Testis (tissue), 3 donors: Measurements from ENCODE around the gene EEFSEC. TPM values are rescaled to one million over a fixed set of nuclear protein-coding genes. Genes with fewer than 3 reads are reported as not detected.

ENCODE experiments used
- DNase-seq: peaks from one replicate; pipeline ENCODE4 v3.0.0-alpha.2; 2019
- H3K27ac ChIP-seq, 2 donors: fragments of 200-600 bp; sonication (generic); one replicate each; pipeline ENCODE4 v1.5.1; 2019
- H3K27me3 ChIP-seq: fragments of 200-600 bp; sonication (generic); one replicate; pipeline ENCODE4 v1.5.1; 2019
- H3K36me3 ChIP-seq: fragments of 200-600 bp; sonication (generic); one replicate; pipeline ENCODE4 v1.5.1; 2017; ENCODE audit warnings: low read depth; ENCODE audit errors: missing control alignments
- H3K4me1 ChIP-seq: fragments of 200-600 bp; sonication (generic); one replicate; pipeline ENCODE4 v1.5.1; 2019
- H3K4me3 ChIP-seq, 2 donors: fragments of 200-600 bp; sonication (generic); one replicate each; pipeline ENCODE4 v1.5.1; 2017 to 2019
- H3K9me3 ChIP-seq: fragments of 200-600 bp; sonication (generic); one replicate; pipeline ENCODE4 v1.5.1; 2017
- CTCF ChIP-seq, 3 experiments: fragments of 450-650 bp in 2 of 3; fragments of 200-600 bp in 1 of 3; sonication (generic) in 1 of 3; IDR thresholded peaks; one replicate each; pipeline ENCODE4 v1.5.1; 2016 to 2019; ENCODE audit warnings: antibody characterized with exemption in 3 of 3, mild to moderate bottlenecking in 2 of 3, moderate library complexity in 1 of 3
- POLR2A ChIP-seq: fragments of 450-650 bp; IDR thresholded peaks from one replicate; pipeline ENCODE4 v1.6.1; 2017; ENCODE audit warnings: antibody characterized with exemption, mild to moderate bottlenecking, moderate library complexity
- WGBS, 2 donors: methylation state at CpG; one replicate each; pipeline ENCODE4 v1.1.5; 2018; 5-methylcytosine and 5-hydroxymethylcytosine counted together
- intact Hi-C: fragments of 100-400 bp; cut with DNase I; formaldehyde crosslinking; loops from one replicate; pipeline ENCODE4 v1.15.1; 2023; ENCODE audit warnings: low total_unique reads
- polyA plus RNA-seq: library from polyadenylated mRNA; stranded (reverse); fragments of 350-450 nt; fragmentation: Illumina TruSeq; extraction: RNeasy Lipid Tissue Mini Kit (QIAGEN cat#74804); gene quantifications from one replicate; pipeline ENCODE4 v1.2.3, GENCODE V29; 2014; ENCODE audit warnings: low read depth, low replicate concordance; ENCODE audit not compliant: insufficient read depth
- total RNA-seq, 2 donors: library from RNA; depleted of rRNA; stranded (reverse); fragments of >200 nt; gene quantifications; one replicate each; pipeline ENCODE4 v1.2.3, GENCODE V29; 2016

Gene EEFSEC
- total and polyA plus RNA-seq, 3 donors from 2014 or later: 35.4 to 40.3 (median 35.4) TPM

GRCh38 chr3:128237348-128238183, 84.3 kb downstream of the EEFSEC start:
- no peaks in the 10 kb centered on the region for H3K36me3 ChIP-seq
- no peak for TF ChIP-seq CTCF (IDR thresholded peaks at IDR 0.05)
- TF ChIP-seq POLR2A: no peak
- 74% methylated on average over 3 of the region's 3 CpGs for WGBS, 2 donors
- H3K27me3 ChIP-seq: no peaks in the 10 kb centered on the region
- peaks cover 4% of the 10 kb centered on the region for H3K4me1 ChIP-seq
- DNase-seq: no peak
- H3K9me3 ChIP-seq: no peaks in the 10 kb centered on the region
- no peak overlapping the region for H3K27ac ChIP-seq
- H3K4me3 ChIP-seq: no peak overlapping the region
- intact Hi-C loops: no loop called here

GRCh38 chr3:128238184-128238489, 84.9 kb downstream of the EEFSEC start:
- no peaks in the 10 kb centered on the region for H3K9me3 ChIP-seq
- H3K27me3 ChIP-seq: no peaks in the 10 kb centered on the region
- TF ChIP-seq POLR2A (no peak), CTCF (IDR thresholded peaks at IDR 0.05) (no peak)
- no peak for DNase-seq
- intact Hi-C loops: no loop called here
- H3K36me3 ChIP-seq: no peaks in the 10 kb centered on the region
- no peaks in the 10 kb centered on the region for H3K4me1 ChIP-seq
- H3K27ac ChIP-seq: no peak overlapping the region
- no peak overlapping the region for H3K4me3 ChIP-seq

GRCh38 chr3:128239304-128239703, 86.0 kb downstream of the EEFSEC start:
- H3K4me3 ChIP-seq: no peak overlapping the region
- WGBS, 2 donors: 98 to 100% methylated on average over 2 to 3 of the region's 3 CpGs
- intact Hi-C loops: no loop called here
- no peaks in the 10 kb centered on the region for H3K27me3 ChIP-seq
- no peak overlapping the region for H3K27ac ChIP-seq
- no peak for DNase-seq
- no peaks in the 10 kb centered on the region for H3K4me1 ChIP-seq
- H3K9me3 ChIP-seq: no peaks in the 10 kb centered on the region
- H3K36me3 ChIP-seq: no peaks in the 10 kb centered on the region
- TF ChIP-seq CTCF (IDR thresholded peaks at IDR 0.05): no peak
- no peak for TF ChIP-seq POLR2A

- 83 to 84% methylated on average over 1 of the region's 1 CpG for WGBS, 2 donors
Measured at GRCh38 chr3:128240232-128240631, 87.0 kb downstream of the EEFSEC start.

More at GRCh38 chr3:128240232-128240631, 87.0 kb downstream of the EEFSEC start:
- no peaks in the 10 kb centered on the region for H3K4me1 ChIP-seq
- intact Hi-C loops: no loop called here
- no peak for TF ChIP-seq CTCF (IDR thresholded peaks at IDR 0.05)
- TF ChIP-seq POLR2A: no peak
- no peaks in the 10 kb centered on the region for H3K27me3 ChIP-seq
- no peak overlapping the region for H3K27ac ChIP-seq
- H3K4me3 ChIP-seq: no peak overlapping the region
- H3K36me3 ChIP-seq: no peaks in the 10 kb centered on the region
- no peak for DNase-seq
- no peaks in the 10 kb centered on the region for H3K9me3 ChIP-seq
